ENCODE data around the gene MUC5B.
"Not testable (repeated sequence)": the region's sequence is repeated elsewhere in the genome, so short reads cannot be mapped to it uniquely, and the experiment has no call there.

Gene MUC5B

DNA sequence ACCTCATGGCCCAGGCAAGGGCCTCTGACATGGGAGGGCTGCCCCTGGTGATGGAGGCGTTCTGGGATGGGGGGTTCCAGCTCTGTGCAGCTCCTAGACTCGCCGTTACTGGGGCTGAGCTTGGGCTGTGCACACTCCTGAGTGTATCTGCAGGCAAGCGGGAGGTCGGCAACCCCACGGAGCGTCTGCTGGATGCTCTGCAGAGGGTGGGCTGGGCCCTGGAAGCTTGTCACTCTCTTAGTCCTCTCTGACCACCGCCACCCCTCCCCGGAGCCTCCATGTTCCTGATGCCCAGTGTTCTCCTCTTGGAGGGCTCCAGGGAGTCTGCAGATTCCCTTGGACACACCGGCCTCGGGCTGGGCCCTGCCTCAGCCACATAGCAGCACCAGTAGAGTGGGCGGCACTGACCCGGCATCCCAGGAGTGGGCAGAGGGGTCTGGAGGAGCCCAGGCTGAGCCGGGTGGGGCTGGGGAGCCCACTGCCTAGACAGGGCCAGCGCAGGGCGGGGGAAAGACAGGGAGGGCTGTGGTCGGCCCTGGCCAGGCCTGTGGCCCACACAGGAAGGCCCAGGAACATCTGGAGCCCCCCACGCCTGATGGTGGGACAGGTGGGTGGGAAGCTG, 20.6 kb upstream of the MUC5B start:
- DNase-seq (ENCODE audit: low read depth in 2 of 2), result no peak

- DNase-seq (ENCODE audit: low read depth in 2 of 2), result peak; percentile 51 to 53
Measured at GRCh38 chr11:1202776-1203504, 19.9 kb upstream of the MUC5B start.

DNA sequence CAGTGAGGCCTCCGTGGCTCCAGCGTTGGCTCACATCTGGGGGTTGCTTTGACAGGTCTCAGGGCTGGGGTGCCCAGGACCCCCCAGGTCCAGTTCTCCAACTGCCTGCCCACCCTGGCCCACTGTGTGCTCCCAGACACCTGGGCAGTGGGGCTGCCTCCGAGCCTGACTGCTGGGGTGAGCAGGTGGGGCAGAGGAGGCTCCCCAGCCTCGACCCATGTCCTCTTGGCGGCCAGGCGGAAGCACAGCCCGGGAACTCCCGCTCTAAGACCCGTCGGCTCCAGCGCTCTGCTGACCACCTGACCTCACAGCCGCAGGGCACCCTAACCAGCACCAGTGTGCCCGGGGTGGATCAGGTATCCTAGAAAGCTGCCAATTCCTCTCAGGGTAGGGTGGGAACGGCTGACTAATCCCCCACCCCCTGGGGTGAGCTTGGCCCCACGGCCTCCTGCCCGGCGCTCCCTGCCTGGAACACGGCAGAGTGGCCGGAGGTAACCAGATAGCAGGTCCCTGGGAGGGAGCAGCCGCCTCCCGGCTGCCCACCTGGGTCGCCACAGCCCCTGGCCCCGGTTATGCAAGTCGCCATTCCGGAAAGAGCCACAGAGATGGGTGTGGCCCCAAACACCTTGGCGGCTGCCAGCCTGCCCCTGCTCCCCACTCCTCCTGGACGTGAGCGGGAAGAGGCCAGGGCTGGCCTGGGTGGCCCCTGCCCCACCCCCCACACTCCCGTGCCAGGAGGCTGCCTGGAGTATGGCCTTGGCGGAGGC, 19.2 kb upstream of the MUC5B start:
- DNase-seq (ENCODE audit: low read depth in 2 of 2), result no peak

GRCh38 chr11:1204381-1205101, 18.3 kb upstream of the MUC5B start:
- no peak for DNase-seq (ENCODE audit: low read depth in 2 of 2)

- no peak for DNase-seq (ENCODE audit: low read depth in 2 of 2)
Measured at GRCh38 chr11:1205121-1205986, 17.5 kb upstream of the MUC5B start.

- no peak for DNase-seq (ENCODE audit: low read depth in 2 of 2)
Measured at GRCh38 chr11:1205987-1206331, 16.9 kb upstream of the MUC5B start.

- no peak for DNase-seq (ENCODE audit: low read depth in 2 of 2)
Measured at GRCh38 chr11:1206391-1207271, 16.2 kb upstream of the MUC5B start.

- no peak for DNase-seq (ENCODE audit: low read depth in 2 of 2)
Measured at GRCh38 chr11:1207401-1208143, 15.3 kb upstream of the MUC5B start.

- no peak for DNase-seq (ENCODE audit: low read depth in 2 of 2)
Measured at GRCh38 chr11:1208144-1208393, 14.8 kb upstream of the MUC5B start.

DNA sequence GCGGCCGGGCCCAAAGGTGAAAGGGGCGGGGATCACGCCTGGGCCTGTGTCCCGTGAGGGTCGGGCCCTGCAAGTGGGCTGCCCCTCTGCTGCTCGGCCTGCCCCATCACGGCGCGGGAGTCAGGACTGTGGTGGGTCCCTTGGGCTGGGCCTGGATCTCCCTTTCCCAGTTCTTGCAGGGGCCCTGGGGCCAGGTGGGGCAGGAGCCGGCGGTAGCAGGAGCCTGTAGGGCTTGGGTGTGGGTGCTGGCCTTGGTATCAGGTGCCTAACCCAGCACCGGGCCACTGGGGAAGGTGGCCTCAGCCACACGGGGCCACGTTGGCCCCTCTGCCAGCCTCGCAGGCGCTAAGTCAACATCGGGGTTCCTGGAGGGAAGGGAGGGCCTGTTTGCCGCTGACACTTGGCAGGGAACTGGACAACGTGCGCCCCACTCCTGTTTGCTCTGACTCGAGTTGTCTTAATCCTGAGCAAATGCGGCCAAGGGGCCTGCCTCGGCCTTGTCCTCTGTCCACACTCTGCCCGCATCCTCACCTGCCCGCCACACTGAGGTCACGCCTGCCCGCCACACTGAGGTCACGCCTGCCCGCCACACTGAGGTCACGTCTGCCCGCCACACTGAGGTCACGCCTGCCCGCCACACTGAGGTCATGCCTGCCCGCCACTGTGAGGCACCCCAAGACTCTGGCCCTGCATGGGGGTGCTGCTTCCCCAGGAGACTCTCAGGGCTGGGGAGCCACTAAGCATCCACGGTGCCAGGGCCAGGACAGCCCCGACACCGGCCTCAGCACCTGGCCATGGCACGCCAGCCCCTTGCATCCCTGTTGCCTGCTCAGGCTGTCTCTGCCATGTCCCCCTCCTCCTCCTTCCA, 14.2 kb upstream of the MUC5B start:
- no peak for DNase-seq (ENCODE audit: low read depth in 2 of 2)

GRCh38 chr11:1209371-1210057, 13.4 kb upstream of the MUC5B start:
- no peak for DNase-seq (ENCODE audit: low read depth in 2 of 2)

DNA sequence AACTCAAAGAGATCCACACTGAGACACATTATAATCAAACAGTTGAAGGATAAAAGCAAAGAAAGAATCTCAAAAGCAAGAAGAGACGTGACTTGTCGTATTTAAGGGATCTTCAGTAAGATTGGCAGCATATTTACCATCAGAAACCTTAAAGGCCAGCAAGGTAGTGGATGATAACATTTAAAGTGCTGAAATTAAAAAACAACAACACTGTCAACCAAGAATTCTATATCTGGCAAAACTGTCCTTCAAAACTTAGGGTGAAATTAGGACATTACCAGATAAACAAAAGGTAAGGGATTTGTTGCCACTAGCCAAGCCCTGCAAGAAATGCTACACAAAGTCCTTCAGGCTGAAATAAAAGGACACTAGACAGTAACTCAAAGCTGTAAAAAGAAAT, 11.0 kb upstream of the MUC5B start:
- DNase-seq (ENCODE audit: low read depth in 2 of 2), result no peak

- DNase-seq (ENCODE audit: low read depth in 2 of 2), result not testable (repeated sequence)
Measured at GRCh38 chr11:1215826-1216225, 7.0 kb upstream of the MUC5B start.

- no peak for DNase-seq (ENCODE audit: low read depth in 2 of 2)
Measured at GRCh38 chr11:1217151-1217550, 5.7 kb upstream of the MUC5B start.

GRCh38 chr11:1218256-1218787, 4.5 kb upstream of the MUC5B start:
- no peak for DNase-seq (ENCODE audit: low read depth in 2 of 2)

GRCh38 chr11:1218788-1219445, 3.9 kb upstream of the MUC5B start:
- no peak for DNase-seq (ENCODE audit: low read depth in 2 of 2)

DNA sequence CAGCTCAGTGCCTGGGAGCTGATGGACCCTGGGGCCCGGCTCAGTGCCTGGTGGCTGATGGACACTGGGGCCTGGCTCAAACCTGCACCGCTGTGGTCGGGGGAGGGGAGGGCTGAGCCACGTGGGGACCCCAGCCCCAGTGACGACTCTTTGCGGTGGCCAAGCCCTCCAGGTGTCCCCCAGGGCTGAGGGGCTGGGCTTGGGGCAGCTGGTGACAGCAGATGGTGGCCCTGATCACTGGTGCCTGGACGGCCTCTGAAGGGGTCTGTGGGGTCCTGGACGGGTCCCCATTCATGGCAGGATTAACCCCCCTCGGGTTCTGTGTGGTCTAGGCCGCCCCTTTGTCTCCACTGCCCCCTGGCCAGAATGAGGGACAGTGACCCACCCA, 3.4 kb upstream of the MUC5B start:
- DNase-seq (ENCODE audit: low read depth in 2 of 2), result no peak
